GM19351 (cell line): ENCODE data around the gene MGMT.

Experiments used
- ATAC-seq: cut with Tn5 transposase; IDR thresholded peaks from one replicate; pipeline ENCODE4 v1.9.1; 2021; ENCODE audit warnings: mild to moderate bottlenecking, moderate library complexity; ENCODE audit not compliant: unreplicated experiment

MGMT gene

DNA sequence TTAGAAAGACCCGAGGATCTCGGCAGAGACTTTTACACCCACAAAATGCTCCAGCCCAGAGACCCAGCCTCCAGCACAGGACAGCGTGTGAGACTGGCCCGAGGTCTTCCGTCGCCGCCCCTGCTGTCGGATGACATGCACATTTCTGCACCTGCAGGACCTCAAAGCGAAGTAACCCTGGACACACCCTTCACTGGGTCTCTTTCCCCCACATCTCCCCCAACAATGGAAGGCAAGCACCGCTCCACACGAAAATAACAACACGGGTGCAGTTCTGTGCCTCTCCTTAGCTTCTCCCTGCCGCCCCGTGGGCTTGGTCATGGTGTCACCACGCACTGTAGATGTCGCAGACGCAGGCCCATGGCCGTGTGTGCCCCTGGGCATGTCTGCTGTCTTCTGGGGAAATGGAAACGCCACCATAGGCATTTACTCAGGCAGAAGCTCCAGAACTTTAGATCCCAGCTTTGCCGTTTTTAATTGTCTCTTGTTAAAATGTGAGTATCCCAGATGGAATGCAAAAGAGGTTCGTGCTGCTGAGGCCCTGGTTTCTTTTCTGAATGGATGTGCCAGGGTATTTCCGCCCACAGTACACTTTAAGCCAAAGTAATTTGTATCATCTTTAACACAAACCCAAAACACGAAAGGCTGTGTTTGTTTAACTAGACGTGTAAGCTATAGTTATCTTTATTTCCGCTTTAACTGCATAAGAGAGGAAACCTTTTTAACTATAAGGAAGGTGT is 237.9 kb downstream of the MGMT start:
- ATAC-seq = no peak

DNA sequence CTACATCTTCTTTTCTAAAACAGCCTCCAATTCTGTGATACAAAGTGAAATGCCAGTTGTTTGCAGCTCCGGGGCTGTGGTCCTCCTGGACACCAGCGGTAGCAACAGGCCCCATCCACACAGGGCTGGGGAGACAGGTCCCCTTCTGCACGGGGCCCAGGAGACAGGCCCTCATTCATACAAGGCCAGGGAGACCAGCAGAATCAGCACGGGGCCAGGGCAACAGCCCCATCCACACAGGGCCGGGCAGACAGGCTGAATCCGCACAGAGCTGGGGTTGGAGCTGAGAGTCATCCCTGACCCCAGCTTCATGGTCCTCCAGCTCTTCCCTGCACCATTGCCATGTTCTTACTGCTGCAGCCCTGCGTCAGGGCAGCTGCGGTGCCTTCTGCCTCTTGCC is 238.6 kb downstream of the MGMT start:
- ATAC-seq = no peak

DNA sequence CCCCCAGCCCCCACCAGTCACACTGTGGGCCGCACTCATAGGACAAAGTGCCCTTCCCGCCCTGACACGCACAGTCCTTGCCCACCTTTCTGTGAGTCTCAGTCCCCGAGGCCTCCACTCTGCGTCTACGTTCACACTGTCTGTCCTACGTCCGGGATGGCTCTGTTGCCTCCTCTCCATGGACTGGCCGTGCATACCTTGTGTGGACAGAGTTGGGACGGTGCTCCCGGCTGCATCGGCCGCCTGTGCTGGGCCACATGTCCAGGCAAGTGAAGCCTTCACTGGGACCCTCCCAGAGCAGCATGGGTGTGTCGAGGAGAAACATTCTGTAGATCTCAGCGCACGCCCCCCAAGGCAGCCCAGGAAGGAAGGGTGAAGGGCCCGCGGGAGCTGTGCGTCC is 239.0 kb downstream of the MGMT start:
- no peak for ATAC-seq

DNA sequence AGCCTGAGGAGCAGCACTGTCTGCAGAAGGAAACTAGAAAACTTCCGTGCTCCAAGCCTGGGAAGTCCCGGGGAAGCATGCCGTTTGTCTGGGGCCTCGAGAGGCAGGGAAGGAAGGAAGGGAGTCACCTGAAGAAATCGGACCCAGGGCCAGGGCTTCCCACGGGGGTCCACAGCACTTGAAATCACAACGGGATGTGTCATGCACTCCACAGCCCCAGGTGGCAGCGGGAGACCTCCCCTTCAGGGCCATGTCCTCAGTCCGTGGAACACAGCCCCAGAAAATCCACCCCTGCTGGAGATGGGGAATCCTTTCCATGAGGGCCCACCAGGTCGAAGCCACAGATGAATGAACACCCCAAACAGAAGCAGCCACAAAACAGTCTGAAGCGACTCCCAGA is 239.5 kb downstream of the MGMT start:
- ATAC-seq = no peak

DNA sequence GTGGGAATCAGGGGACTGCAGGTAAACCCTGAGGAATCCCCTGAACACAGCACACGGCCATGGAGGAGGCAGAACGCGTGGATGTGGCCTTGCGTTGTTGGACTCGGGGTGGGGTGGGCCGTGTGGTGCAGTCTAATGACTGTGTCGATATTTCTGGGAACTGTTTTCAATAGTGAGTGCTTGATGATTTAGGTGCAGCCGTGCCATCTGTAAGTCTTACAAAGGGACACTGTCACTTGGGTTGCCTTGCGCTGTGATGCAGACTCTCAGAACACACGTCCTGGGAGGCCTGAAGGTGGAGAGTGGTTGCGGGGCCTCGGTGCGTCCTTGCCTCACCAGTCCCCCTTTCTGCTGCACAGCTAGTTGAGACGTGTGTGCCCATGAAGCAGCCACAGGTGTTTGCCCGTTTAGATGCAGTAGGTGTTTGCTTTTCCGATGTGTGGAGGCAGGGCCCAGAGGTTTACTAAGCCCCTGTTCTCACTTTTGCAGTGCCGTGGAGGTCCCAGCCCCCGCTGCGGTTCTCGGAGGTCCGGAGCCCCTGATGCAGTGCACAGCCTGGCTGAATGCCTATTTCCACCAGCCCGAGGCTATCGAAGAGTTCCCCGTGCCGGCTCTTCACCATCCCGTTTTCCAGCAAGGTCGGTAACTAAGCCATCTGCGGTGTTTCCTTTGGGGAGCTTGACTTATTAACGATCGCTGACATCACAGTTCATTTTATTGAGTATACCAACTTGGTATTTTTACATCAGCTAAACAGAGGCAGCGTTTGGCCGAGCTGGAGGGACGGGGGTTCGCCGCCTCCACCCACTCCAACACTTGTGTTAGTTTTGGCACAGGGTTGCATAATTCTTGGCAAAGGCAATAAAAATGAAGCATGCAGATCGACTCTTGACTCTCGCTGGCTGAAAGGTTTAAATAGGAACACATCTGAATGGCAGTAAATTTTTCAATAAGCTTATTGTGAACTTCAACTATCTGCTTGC is 240.7 kb downstream of the MGMT start:
- ATAC-seq = no peak

DNA sequence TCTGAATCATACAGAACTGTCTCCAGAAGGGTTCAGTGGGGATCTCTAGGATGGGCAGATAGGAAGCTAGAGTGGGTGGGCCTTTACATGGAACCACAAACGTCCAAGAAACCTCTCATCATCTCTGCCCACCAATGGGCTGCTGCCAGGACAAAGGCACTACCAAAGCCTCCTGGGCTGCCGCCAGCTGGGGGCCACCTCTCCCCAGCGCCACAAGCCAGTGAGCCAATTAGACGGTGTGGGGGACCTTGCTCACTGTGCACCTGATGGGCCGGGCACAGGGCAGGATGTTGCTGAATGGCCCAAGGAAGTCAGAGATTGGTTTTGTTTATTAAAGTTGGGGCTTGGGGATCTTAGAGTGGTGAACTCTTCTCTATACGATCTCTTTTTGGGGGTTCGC is 242.1 kb downstream of the MGMT start:
- no peak for ATAC-seq

DNA sequence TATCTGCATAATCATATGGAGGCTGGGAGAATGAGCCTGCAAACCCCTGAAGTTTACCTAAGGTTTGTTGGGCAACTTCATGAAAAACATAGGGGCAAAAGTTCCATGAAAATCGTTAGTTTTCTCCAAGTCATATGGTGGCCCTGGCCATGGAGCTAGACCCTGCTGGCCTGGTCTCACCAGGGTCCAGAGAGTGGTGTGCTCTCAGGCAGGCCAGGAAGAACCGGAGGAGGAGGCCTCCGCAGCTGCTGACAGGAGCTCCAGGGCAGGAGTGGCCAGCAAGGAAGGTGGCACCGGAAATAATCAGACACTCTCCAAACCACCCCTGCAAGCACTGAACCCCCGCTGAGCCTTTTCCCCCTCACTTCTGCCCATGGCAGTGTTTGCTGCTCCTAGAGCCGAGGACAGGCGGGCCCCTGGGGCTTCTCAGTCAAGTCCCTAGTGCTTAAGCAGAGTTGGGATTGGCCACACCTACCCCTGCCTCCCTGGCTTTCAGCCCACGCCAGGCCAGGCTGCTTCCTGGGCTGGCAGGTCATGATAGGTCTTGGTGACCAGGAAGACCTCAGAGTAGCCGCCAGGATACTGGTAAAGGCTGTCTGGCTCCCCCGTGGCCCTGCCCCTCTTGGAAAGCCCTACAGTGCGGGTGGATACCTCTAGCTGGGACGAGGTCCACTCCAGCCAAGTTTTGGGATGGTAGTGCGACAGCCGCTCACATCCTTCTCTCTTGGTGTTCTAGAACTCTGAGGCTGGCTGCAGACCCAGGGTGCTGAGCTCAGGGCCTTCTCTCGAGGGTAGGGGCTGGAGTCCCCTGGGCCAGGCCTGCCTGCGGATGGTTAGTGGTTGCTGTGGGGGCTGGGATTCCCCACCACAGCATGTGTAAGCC is 242.8 kb downstream of the MGMT start:
- no peak for ATAC-seq

DNA sequence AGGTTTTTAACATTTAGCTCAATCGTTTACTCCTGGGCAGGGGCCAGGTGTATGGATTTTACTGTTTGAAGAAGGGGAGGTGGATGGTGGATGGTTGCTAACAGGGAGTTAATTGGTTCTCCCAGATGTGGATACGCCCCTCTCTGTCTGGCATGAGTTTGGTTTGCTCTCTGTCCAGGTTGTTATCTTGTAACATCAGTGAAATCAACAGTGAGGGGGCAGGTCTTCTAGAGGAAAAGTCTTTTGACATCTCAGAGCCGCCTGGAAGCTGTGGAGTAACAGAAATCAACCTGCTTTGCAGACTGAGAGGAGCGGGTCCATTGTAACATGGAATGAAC is 243.4 kb downstream of the MGMT start:
- ATAC-seq = no peak

DNA sequence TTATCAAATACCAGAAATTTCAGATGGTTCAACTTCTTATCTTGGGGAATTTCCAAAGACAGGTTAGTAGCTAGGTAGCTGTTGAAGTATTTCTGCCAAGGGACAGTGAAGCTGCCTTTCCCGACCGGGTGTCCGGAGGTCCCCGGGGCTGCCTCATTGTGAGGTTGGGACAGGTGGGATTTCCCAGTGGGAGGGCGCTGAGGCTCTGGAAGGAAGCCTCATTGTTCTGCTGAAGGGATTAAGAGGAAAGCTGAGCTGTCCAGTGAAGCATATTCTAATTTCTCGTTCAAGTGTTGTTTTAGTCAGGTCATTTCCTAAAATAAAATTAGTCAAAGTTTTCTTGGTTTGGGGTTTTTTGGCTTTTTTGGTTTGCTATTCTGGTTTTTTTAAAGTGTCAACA is 244.2 kb downstream of the MGMT start:
- no peak for ATAC-seq

DNA sequence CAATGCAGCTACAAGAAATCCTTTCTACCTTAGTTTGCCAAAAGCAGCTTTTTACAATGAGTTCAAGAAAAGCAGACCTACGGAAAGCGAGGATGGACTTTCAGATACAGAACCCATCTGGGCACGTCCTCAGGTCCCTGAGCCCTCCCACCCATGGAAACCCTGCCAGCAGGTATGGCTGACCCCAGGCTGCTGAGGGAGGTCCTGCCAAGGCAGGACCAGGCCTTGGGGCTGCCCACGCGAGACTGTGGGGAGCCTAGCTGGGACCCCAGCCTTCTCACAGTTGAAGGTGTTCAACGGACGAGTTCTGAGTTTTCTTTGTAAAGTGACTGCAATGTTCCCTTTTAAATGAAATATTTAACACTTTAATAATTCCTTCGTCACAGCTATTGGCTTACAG is 245.0 kb downstream of the MGMT start:
- no peak for ATAC-seq

DNA sequence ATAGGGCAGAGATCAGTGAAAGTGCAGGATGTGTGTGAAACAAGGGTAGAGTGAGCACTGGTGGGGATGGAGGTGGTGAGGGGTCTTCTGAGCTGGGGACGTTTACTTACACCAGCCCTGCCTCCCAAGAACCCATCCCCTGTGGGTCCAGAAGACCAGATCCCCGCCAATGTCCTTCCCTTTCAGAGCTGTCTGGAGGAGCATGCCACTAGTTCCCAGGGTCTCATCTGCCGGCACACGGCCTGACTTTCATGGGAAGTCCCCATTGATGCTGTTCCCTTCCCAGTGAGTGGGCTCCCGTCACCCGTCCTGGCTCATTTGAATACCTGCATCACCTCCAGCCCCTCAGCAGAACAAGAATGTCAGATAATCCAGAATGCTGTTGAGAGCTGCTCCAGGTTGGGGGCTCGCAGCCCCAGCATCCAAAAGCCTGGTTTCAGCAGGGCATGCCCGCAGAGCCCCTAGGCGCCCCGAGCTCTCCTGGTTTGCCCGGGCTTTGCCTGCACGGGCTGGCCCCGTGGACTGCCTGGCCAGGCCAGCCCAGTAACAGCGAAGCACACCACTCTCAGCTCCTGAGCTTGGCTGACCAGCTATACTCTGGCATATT is 246.7 kb downstream of the MGMT start:
- no peak for ATAC-seq

DNA sequence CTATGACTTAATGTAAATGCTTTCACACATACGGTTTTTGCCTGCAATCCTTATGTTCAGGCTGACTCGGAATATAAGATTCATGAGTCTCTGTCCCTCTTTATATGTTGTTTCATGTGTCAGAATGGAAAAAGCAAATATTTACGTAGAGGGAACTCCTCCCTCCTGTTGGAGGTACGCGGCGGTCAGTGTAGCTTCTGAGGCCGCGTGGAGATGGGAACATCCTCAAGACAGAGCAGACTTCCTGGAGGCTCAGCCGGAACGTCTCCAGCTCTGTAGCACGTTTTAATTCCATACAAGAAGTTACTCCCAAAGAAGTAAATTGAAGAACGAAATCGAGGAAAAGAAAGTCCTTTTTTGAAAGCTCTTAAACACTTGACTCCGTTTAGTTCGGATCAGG is 248.8 kb downstream of the MGMT start:
- no peak for ATAC-seq

DNA sequence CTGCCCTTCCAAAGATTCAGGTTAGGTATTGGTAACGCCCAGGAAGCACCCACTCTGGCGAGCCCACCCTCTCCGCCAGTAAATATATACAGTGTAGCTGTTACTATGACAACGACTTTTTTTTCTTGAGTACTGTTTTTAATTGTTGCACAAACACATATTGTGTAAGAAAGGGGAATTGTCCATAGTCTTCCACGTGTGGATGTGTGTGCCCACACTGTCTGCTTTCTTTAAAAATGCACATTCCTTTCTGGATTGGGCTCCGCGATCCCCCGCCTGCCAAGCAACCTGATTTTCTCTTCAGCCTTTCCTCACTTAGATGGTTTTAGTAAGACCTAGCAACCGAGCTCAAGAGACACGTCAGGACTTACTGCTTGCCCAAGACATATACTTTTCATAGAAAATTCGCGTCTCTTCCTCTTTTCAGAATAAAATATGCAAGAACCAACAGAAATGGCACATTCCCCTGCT is 249.2 kb downstream of the MGMT start:
- no peak for ATAC-seq

DNA sequence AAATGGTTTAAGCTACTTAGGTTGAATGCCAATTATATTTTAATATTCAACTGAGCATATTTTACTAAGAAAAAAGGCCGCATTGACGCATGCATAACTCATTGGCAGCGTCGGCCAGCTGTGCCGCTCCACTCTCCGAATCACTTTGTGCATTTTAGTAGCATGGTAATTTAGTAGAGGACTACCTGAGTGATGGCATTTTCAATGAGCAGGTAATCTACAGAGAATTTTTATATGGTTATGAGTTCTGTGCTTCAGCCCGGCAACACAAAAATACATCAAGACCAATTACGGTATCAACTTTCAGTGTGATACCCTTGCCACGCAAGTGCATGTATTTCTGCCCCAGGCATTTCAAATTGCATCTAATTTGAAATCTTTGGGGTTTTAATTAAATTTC is 249.8 kb downstream of the MGMT start:
- no peak for ATAC-seq

DNA sequence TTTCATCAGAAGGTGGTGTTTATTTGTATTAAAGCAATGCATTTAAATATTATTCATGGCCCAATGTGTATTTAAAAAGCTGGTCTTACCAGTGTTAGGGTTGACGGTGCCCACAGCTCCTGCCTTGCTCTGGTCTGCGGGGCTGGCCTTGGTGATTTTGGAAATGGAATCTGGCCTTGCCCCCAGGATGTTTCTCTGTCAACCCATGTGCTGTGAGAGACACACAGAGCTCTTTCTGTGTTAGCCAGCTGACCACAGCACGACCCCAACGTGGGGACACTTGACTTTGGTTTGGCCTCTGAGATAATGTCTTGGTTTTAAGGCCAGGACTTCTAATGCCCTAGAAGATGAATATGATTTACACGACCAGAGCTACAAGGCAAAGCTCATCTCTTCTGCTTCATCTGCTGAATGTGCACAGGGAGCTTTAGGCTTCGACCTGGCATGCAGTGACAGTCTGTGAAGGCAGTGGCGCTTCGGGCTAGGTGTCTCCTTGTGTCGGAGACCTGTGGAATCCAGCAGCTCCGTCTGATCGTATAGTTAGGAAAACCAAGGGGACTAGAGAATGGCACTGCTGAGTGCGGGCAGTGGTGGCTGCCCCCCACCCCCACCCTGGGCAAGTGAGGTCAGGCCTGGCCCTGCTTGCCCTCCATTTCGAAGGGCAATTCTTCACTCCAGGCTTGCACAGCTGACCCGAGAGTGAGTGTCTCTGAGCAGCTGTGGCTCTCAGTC is 250.9 kb downstream of the MGMT start:
- ATAC-seq = no peak

DNA sequence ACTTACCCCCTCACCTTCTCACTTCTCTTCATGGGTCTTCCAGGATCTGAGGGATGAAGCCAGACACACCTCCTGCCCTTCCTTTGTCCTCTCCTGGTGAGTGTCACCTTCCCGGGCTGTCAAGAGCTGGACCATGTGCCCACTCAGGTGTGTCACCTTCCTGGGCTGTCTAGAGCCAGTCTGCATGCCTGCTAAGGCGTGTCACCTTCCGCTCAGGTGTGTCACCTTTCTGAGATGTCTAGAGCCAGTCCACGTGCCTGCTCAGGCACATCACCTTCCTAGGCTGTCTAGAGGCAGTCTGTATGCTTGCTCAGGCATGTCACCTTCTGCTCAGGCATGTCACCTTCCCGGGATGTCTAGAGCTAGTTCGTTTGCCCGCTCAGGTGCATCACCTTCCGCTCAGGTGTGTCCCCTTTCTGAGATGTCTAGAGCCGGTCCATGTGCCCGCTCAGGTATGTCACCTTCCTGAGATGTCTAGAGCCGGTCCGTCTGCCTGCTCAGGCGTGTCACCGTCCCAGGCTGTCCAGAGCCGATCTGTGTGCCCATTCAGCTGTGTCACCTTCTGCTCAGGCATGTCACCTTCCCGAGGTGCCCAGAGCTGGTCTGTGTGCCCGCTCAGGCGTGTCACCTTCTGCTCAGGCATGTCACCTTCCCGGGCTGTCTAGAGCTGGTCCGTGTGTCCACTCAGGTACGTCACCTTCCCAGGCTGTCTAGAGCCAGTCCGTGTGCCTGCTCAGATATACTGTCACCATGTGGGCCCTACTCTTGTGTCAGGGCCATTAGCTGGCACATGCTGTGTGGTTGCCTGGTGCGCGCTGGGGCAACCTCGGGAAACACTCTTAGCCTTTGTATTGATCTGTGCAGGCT is 251.7 kb downstream of the MGMT start:
- no peak for ATAC-seq

DNA sequence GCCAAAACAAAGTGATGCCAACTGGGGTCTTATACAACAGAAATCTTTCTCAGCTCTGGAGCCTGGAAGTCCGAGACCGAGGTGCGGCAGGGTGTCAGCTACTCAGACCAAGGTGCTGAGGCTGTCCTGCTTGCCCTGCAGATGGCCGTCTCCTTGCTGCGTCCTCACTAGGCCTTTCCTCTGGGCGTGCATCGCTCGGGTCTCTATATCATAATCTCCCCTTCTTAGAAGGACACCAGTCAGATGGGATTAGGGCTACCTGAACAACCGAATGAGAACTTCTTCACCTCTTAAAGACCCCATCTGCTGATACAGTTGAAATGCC is 252.3 kb downstream of the MGMT start:
- no peak for ATAC-seq

DNA sequence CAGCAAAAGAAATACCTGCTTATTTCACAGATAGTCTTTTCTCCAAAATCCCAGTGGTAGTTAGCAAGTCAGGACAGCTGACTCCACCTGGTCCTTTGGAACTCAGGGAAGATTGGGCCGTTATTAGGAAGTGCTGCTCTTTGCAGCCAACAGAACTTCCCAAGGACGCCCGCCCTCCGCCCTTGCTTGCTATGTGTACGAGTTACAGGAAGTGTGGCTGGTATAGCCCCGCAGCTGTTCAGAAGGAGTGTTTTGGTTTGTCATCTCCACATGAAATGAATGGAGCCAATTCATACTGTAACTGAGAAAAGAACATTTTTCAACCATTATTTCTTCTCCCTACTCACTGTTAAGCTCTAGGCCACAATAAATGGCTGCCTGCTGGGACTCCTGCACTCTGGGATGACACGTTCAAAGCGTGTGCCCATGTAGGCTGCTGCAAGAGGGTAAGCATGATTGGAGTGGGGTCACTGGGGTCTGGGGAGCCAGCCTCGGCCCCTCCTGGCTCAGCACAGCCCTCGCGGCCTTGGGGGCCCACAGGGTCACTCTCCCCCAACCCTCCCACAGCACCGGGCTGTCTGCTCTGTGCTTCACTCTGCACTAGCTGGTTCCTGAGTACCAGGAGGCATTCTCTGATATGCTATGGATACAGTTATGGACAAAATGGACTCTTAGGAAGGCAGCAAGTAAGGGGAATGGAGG is 253.0 kb downstream of the MGMT start:
- no peak for ATAC-seq

DNA sequence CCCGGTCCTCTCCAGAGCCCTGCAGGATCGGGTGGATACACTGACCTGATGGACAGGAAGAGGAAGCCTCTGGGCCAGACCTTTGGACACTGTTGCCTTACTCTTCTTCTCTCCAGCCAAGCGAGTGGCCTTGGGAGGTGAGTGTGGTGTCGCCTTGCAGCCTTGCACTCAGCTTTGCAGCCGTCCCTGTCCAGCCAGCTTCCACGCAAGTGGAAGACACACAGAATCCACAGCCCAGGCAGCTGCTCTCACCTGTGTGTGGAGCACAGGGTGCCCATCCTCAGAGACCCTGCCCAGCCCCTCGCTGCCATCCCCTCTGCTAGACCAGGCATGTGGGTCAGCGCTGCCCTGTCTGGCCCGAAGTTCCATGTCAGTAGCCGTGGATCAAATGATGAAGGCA is 258.0 kb downstream of the MGMT start:
- ATAC-seq = no peak
